Body of pancreas (tissue), 4 donors: ENCODE results near the gene PANX1. TPM values are rescaled to one million over a fixed set of nuclear protein-coding genes. Genes with fewer than 3 reads are reported as not detected.

ENCODE experiments used
- ATAC-seq: fragments of 150-250 bp; one replicate; pipeline ENCODE4 v1.9.1; 2016
- DNase-seq, 4 donors: peaks; one replicate each; pipeline ENCODE4 v3.0.0-alpha.2; 2019
- H3K27ac ChIP-seq, 4 donors: fragments of 200-600 bp; sonication (generic); 1 replicate in 3 of 4; 2 replicates in 1 of 4; pipeline versions ENCODE4 v1.5.1 to v1.6.1; 2016 to 2019; ENCODE audit warnings: mild to moderate bottlenecking in 1 of 4, mixed read lengths in 1 of 4, moderate library complexity in 1 of 4
- H3K27me3 ChIP-seq, 2 donors: fragments of 200-600 bp; sonication (generic); one replicate each; pipeline ENCODE4 v1.6.0; 2016; ENCODE audit warnings: mild to moderate bottlenecking in 1 of 2
- H3K36me3 ChIP-seq, 2 donors: fragments of 200-600 bp; sonication (generic); replicated peaks in 1 of 2; 2 replicates each; pipeline ENCODE4 v1.5.1; 2016; ENCODE audit warnings: low read depth in 2 of 2; ENCODE audit not compliant: insufficient read depth in 1 of 2
- H3K4me1 ChIP-seq: fragments of 200-600 bp; sonication (generic); one replicate; pipeline ENCODE4 v1.6.0; 2016
- H3K4me3 ChIP-seq, 2 donors: fragments of 200-600 bp; sonication (generic); 1 replicate in 1 of 2; 2 replicates in 1 of 2; pipeline ENCODE4 v1.5.1; 2016 to 2019
- H3K9me3 ChIP-seq, 3 donors: fragments of 200-600 bp; sonication (generic); 1 replicate in 2 of 3; 2 replicates in 1 of 3; pipeline ENCODE4 v1.5.1; 2016
- POLR2A ChIP-seq, 3 donors: fragments of 450-650 bp; IDR thresholded peaks; one replicate each; pipeline ENCODE4 v1.6.1; 2016; ENCODE audit warnings: antibody characterized with exemption in 3 of 3, mild to moderate bottlenecking in 2 of 3
- WGBS, 2 donors: methylation state at CpG; one replicate each; pipeline ENCODE4 v1.1.5; 2017; 5-methylcytosine and 5-hydroxymethylcytosine counted together
- intact Hi-C: fragments of 100-400 bp; cut with DNase I; formaldehyde crosslinking; loops from one replicate; pipeline ENCODE4 v1.15.1; 2023
- total RNA-seq, 2 donors: library from RNA; depleted of rRNA; stranded (reverse); fragments of >200 nt; gene quantifications; one replicate each; pipeline ENCODE4 v1.1.0, GENCODE V29; 2016
- TF ChIP-seq, protein P1 (sequence below), 7 experiments: fragments of 450-650 bp in 4 of 7; fragments of 200-600 bp in 3 of 7; sonication (generic) in 3 of 7; IDR thresholded peaks; one replicate each; pipeline ENCODE4 v1.5.1; 2016 to 2019; ENCODE audit warnings: antibody characterized with exemption in 7 of 7

Gene PANX1
- total RNA-seq, 2 donors from 2014 or later: 8.6 to 14.2 TPM

DNA sequence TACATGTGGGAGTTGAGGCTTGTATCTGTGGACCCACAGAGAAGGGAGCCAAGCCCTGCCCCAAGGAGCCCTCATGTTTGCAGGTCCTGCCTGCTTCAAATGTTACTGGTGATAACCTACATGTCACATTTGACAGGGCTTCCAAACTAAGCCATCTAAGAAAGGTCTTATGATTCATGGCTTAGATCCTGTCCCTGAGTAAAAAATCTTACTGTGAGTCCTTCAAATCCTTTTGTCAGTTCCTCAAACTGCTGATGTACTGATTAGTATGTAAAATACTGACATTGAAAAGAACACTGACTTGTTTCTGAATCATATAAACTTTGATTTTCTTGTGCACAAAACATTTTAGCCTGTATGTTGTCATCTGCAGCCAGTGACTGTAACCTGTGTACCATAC lies 1.0 kb upstream of the PANX1 start:
- DNase-seq (no peak), ATAC-seq (no peak)
- intact Hi-C loops: no loop called here
- Histone ChIP-seq H3K27ac (peak overlapping the region in 2 of 4 donors; percentile 89 to 92), H3K4me3 (no peak overlapping the region), H3K36me3 (no peaks in the 10 kb centered on the region), H3K27me3 (no peaks in the 10 kb centered on the region), H3K9me3 (no peaks in the 10 kb centered on the region), H3K4me1 (peaks cover 36% of the 10 kb centered on the region)
- TF ChIP-seq, protein P1, sequence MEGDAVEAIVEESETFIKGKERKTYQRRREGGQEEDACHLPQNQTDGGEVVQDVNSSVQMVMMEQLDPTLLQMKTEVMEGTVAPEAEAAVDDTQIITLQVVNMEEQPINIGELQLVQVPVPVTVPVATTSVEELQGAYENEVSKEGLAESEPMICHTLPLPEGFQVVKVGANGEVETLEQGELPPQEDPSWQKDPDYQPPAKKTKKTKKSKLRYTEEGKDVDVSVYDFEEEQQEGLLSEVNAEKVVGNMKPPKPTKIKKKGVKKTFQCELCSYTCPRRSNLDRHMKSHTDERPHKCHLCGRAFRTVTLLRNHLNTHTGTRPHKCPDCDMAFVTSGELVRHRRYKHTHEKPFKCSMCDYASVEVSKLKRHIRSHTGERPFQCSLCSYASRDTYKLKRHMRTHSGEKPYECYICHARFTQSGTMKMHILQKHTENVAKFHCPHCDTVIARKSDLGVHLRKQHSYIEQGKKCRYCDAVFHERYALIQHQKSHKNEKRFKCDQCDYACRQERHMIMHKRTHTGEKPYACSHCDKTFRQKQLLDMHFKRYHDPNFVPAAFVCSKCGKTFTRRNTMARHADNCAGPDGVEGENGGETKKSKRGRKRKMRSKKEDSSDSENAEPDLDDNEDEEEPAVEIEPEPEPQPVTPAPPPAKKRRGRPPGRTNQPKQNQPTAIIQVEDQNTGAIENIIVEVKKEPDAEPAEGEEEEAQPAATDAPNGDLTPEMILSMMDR (IDR thresholded peaks at IDR 0.05): no peak
- no peak for TF ChIP-seq POLR2A (IDR thresholded peaks at IDR 0.05)

DNA sequence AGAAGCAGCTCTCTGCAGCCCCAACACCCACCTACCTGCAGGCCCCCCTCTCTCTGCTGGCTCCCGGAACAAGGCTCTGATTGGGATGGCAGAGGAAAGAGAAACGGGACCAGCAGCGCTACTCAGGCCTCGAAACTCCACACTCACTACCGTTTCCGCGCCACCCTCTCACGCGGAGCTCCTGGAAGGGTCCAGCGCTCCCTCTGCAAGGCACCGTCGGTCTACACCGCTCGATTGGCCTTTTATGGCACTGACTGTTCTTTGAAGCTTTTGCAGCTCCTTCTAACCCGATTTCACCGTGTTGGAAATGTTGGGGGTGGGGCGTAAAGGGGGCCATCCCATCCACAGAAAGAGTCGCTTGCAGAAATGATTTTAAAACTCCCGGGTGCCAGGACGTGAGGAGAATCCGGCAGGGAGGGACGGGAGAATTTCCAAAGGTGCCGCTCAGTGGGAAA lies 323 bp upstream of the PANX1 start:
- intact Hi-C loops: no loop called here
- H3K27me3 ChIP-seq: no peaks in the 10 kb centered on the region
- H3K4me3 ChIP-seq: peak overlapping the region; percentile 42 to 69
- DNase-seq (peak in 2 of 4 donors; percentile 40 to 42), ATAC-seq (peak; percentile 19)
- H3K4me1 ChIP-seq: peaks cover 36% of the 10 kb centered on the region
- no peaks in the 10 kb centered on the region for H3K9me3 ChIP-seq
- no peak for TF ChIP-seq POLR2A (IDR thresholded peaks at IDR 0.05)
- TF ChIP-seq, protein P1 (IDR thresholded peaks at IDR 0.05): no peak
- WGBS, 2 donors: 0 to 1% methylated on average over 21 to 23 of the region's 23 CpGs
- no peaks in the 10 kb centered on the region for H3K36me3 ChIP-seq
- H3K27ac ChIP-seq: peak overlapping the region; percentile 84 to 92 (median 88)

DNA sequence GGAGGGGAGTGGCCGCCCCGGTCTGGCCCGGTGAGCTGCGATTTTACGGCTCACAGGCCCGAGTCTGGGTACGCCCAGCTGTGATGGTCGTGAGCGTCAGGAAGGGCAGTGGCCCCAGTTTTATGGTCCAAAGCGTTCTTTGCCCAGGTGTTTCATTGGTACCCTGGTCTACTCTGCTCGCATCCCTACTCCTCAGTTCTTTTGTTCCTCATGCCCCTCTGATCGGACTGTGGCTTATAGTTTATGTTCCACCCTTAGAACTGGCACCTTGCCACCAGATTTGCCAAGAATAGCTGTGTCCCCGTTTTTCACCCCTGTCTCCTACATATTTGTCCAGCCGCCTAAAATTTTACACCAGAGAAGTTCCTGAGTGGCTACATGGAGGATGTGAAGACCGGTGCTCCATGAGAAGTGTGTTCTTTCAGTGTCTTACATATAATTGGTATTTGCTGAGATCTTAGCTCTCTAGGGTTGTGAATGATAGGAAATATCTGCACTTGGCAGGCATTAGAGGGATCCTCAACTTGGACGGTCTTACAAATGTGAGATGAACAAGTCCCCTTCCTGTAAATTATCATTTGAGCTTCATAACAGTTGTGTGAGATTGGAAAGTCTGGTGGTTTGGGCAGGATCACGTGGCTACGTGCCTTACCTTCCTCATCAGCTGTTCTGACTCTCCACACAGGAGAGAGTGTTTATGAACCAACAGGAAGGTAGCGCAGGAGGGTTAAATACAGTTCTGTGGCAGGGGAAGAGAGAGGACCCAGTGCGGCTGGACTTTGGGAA lies 1.1 kb downstream of the PANX1 start:
- H3K27ac ChIP-seq: peak overlapping the region; percentile 84 to 92 (median 88)
- peaks cover 38% of the 10 kb centered on the region for H3K4me1 ChIP-seq
- H3K9me3 ChIP-seq: no peaks in the 10 kb centered on the region
- WGBS, 2 donors: 15% methylated on average over 20 of the region's 20 CpGs
- H3K4me3 ChIP-seq: peak overlapping the region; percentile 42 to 69
- ATAC-seq: no peak
- no peak for TF ChIP-seq POLR2A (IDR thresholded peaks at IDR 0.05)
- TF ChIP-seq, protein P1 (IDR thresholded peaks at IDR 0.05): no peak
- peak in 1 of 4 donors; percentile 34 for DNase-seq
- H3K36me3 ChIP-seq: no peaks in the 10 kb centered on the region
- H3K27me3 ChIP-seq: no peaks in the 10 kb centered on the region
- intact Hi-C loops: no loop called here

DNA sequence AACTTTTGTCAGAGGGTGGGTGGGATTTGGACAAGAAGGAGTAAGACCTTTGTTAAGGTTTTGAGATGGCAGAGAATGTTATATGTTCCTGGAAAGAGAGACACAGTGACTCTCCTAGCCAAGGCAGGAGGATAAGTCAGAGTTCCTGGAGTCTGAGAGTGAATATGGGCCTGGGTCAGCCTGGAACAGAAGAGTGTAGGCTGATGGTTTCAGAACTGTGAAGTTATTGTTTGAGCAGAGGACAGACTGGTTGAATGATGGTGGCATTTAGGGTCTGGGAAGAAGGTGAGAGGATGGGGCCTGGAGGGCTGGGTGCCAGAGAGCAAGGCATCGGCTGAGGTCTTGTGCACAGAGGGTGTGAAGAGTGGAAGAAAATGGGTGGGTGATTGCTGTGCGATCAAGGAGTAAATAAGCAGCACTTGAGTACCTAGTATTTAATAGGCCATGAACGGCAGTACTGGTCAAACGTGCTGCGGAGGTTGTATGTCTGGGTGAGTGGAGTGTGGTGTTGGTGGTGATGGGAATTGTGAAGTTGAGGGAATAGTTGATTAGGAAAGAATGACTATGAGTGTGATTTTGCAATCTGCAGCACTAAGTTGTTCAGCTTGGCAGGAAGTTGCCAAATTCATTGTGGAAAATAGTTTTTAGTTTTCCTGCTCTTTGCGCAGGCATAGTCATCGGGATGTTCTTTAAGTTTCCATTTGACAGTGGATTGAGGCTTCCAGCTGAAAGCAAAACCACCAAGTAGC lies 1.8 kb downstream of the PANX1 start:
- peak overlapping the region in 3 of 4 donors; percentile 20 to 92 (median 87) for H3K27ac ChIP-seq
- 73 to 79% methylated on average over 7 of the region's 7 CpGs for WGBS, 2 donors
- intact Hi-C loops: no loop called here
- ATAC-seq (no peak), DNase-seq (peak in 1 of 4 donors; percentile 21)
- H3K4me1 ChIP-seq: peaks cover 46% of the 10 kb centered on the region
- H3K4me3 ChIP-seq: no peak overlapping the region
- TF ChIP-seq, protein P1 (IDR thresholded peaks at IDR 0.05): no peak
- peak in 1 of 3 donors; percentile 19 for TF ChIP-seq POLR2A (IDR thresholded peaks at IDR 0.05)
- H3K9me3 ChIP-seq: no peaks in the 10 kb centered on the region
- H3K27me3 ChIP-seq: no peaks in the 10 kb centered on the region
- H3K36me3 ChIP-seq: no peaks in the 10 kb centered on the region
